ENCODE data around the gene ATP10A.

Gene ATP10A

GRCh38 chr15:25738171-25738965 is 124.8 kb downstream of the ATP10A start:
- DNase-seq = no peak

DNA sequence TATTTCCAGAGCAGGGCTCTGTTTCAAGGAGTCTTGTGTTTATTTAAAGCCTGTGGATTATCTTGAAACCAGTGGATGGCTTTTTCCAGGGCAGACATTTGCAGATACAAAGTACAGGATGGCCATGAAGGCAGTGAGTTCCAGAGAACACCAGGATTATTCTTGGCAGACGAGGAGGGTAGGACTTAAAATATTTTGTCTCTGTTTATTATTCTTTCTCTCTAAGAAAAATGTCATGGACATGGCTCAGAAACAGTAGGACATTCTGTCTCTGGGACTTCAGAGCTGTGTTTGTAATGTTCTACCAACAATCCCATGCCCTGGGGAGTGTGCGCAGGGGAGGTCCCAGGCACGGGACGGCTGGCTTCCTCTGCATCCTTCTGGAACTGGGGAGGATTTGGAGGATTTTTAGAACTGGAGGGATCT is 125.9 kb downstream of the ATP10A start:
- peak; percentile 93 for DNase-seq

DNA sequence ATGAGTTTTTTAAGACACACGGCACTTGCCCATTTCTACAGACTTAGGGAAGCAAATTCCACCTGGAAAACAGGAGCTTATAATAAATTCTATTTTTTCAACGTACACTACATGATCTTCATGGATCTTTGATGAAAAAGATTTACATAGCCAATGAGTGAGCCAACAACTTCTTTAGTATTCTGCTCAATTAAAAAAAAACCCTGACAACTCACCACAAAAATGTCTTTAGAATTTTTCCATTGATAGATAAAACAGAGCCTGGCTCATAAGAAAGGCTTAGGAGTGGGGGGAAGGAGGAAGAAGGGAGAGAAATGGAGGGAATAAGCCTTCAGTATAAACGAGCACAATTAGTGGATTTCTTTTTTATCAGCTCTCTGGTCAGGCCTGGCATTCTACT is 126.7 kb downstream of the ATP10A start:
- peak; percentile 58 for DNase-seq

DNA sequence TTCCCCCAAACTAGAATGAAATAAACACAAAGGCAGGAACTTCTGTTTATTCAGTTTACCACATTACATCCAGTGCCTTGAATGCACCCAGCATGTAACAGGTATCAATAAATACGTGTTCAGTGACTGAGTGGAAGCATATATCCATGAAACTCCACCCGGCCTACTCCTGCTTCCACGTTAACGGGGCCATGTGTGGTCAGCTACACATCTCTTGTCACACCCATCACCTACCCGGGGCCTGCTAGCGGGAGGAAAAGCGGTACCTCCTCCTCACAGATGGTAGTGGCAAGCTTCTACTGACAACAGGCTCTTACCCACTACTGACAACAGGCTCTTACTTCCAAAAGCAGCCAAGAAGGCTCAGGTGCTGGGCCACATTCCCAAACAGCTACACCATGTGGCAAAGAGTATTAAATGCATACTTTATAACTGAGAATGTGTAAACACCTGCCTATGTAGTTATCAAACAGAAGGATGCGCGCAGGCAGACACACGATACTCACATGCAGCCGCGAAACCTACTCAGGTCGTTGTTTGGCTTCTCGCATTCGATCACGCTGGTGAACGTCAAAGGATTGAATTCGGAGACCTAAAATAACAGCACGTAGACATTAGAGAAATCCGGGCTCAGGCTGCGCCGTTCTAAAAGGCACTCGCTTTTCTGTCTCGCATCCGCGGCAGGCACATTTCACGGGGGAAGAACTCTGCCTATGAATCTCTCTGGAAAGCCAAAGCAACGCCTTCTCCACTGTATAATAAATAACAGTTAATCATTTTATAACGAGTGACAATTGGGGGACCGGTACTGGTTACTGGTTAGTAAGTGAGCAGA is 127.4 kb downstream of the ATP10A start:
- DNase-seq = no peak

DNA sequence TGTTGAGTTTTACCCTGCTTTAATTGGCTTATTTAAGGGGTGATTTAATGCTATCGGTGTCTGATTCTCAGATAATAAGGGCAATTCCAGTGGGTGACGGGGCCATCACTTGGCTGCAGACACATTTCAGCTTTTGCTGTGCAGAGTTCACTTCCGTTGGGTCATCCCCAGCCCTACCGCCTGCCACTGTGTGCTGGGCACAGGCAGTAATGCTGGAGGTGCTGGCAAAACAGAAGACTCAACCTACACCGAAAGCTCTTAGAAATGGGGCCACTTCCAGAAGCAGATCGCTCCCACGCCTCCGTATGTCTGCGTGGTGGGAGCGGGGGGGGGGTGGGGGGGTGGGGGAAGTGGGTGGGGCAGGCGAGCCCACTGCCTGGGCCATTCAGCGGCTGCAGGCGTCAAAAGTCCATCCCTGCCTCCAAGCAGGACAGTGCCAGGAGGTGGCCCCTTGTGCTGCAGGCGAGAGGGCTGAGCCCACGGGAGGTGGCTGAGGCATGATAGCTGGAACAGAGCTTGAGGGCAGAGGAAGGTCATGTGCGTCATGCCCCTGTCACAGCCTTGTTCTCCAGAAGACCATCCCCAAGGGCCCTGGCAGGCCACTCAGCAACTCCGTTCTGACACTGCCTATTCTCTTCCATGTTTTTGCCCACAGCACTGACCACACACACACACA is 128.3 kb downstream of the ATP10A start:
- no peak for DNase-seq

GRCh38 chr15:25733856-25734679 is 129.1 kb downstream of the ATP10A start:
- no peak for DNase-seq

DNA sequence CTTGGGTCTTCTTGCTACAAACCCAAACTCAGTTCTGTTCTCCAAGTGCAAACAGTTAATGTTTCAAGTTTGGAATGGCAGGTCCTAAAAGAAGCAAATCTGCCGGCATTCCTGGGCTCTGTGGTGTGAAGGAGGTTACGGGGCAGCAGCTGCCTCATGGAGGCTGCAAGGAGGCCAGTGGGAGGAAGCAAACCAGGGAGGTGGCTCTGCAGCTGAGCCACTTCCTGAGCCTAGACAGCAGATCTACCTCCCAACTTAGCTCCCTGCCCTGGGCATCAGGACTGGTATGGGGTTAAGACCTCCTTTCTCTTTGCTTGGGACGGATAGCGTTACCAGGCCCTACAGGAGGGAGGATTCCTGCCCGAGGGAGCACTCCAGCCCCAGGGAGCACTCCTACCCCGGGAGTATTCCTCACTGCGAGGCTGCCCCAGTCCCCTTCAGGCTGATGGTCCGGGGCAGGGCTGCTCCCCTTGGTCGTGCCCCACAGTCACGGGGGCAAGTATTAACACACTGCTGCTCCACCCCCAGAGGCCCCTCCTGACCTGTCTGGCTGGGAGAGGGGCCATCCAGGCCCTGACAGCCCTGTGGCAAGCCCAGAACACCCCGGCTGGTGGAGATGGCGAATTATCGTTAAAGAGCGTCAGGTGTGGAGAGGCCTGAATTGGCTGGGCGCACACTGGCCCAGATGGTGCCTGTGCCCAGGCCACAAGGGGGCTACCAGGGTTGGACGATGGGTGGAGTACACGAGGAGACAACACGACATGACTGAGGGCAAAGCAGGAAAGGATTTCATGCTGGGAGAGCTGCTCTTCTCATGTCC is 129.9 kb downstream of the ATP10A start:
- DNase-seq = no peak

DNA sequence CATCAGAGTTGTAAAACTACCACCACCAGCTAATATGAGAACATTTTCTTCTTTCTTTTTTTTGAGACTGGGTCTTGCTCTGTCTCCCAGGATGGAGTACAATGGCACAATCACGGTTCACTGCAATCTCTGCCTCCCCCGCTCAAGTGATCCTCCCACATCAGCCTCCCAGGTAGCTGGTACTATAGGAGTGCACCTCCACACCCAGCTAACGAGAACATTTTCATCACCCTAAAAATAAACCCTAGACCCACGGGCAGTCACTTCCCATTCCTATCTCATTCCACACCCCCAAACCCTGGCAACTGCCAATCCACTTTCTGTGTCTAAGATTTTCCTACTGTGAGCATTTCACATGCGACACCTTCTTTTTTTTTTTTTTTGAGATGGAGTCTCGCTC is 130.9 kb downstream of the ATP10A start:
- DNase-seq = no peak

DNA sequence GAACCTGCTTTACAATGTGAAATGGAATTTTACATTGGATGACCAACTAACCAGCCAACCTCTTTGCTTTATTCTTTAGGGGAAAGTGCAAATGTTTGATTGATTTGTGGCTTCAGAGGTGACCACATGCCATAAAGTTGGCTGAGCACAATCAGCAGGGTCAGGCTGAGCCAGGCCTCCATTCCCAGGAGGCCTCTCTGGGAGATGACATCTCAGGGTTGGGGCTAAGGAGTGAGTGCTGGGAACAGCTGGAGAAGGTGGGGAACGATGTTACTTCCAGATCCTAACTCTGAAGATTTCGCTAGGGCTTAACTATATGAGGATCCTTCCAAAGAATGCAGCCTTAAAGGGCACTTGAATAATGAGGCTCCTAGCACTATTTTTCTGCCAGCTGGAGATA is 131.7 kb downstream of the ATP10A start:
- no peak for DNase-seq

GRCh38 chr15:25730918-25731317 is 132.2 kb downstream of the ATP10A start:
- no peak for DNase-seq

GRCh38 chr15:25728816-25729215 is 134.3 kb downstream of the ATP10A start:
- no peak for DNase-seq

DNA sequence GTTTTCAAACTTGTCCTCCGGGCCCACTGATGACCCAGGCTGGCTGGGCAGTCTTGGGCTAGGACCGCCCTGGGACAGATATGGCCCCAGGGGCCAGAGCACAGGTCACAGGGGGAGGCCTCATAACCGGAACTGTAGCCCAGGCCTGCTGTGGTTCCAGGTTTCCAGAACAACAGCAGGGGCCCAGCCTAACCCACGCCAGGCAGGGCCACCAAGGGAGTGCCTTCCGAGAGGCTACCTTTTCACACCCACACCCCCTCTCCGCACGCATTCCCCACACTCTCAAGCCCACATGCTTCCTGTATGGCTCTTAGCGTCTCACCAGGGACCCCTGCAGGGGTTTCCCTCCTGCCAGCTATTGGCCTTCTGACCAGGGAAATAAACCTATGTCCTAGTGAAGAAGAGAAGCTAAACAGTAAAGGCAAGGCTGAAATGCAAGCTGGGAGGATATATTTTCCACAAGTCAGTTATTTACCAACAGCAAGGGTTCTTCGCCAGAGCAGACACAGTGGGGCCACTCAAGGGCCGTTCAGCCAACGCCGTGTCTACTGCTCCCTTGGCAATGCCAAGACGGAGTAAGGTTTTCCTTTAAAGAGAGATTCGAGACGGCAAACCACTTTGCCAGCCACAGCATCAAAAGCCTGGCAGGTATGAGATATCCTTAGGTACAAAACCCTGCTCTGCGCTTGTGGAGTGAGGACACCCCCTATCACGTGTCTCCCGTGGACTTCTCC is 135.1 kb downstream of the ATP10A start:
- no peak for DNase-seq

DNA sequence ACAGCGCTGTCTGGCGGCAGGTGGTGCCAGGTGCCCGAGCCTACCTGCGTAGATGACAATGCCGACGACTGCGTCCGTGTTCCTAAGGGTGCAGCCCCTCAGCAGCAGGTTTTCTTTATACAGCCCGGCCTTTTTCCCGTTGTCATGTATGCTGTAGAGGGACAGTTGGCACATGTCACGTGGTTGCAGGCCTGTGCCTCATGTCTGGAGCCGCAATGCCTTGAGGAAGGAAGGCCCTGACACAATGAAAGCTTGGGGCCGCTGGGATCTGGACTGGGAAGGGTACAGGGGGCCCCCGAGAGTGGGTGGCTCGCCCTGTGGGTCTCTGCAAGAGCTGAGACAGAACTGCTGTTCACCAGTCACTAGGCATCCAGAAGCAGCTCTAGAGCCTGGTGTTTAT is 136.0 kb downstream of the ATP10A start:
- no peak for DNase-seq

DNA sequence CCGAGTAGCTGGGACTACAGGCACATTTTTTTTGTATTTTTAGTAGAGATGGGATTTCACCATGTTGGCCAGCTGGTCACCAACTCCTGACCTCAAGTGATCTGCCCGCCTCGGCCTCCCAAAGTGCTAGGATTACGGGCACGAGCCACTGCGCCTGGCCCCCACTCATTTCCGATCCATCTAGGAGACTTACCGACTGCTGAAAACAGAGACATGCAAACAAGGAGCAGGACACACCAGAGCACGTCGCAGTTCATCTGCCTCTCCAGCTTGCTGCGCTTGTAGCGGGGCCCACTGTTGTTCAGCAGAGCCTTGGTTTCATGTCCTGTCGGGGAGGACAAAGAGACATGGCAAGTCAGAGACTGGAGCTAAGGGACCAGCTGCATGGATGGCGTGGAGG is 137.4 kb downstream of the ATP10A start:
- DNase-seq = no peak

GRCh38 chr15:25724899-25725298 is 138.2 kb downstream of the ATP10A start:
- DNase-seq = no peak

GRCh38 chr15:25721605-25721955 is 141.5 kb downstream of the ATP10A start:
- no peak for DNase-seq

GRCh38 chr15:25719101-25719985 is 143.8 kb downstream of the ATP10A start:
- no peak for DNase-seq

- no peak for DNase-seq
Measured at GRCh38 chr15:25718597-25718996, 144.5 kb downstream of the ATP10A start.

GRCh38 chr15:25718169-25718536 is 145.0 kb downstream of the ATP10A start:
- no peak for DNase-seq
